GM23338 (cell line): Measurements from ENCODE around the gene RXFP4. TPM values are rescaled to one million over a fixed set of nuclear protein-coding genes. Genes with fewer than 3 reads are reported as not detected.

Source experiments
- ATAC-seq: fragments of 200-7000 bp; cut with Tn5 transposase; 3 replicates; pipeline ENCODE4 v1.9.1; 2020
- DNase-seq: peaks from one replicate; pipeline ENCODE4 v3.0.0-alpha.2; 2015; ENCODE audit warnings: low spot score
- H2AFZ ChIP-seq: fragments of 200-600 bp; sonication (generic); 2 replicates; pipeline ENCODE4 v1.8.0; 2016; ENCODE audit warnings: antibody characterized with exemption, mild to moderate bottlenecking, moderate library complexity
- H3F3A ChIP-seq: fragments of 200-600 bp; sonication (generic); replicated peaks from 2 replicates; pipeline ENCODE4 v1.8.0; 2017; ENCODE audit warnings: antibody characterized with exemption, mixed run types, low read depth
- H3K27ac ChIP-seq: fragments of 200-600 bp; sonication (generic); 2 replicates; pipeline ENCODE4 v1.6.1; 2016; ENCODE audit warnings: low read depth
- H3K27me3 ChIP-seq: fragments of 200-600 bp; sonication (generic); 2 replicates; pipeline ENCODE4 v1.8.0; 2016; ENCODE audit warnings: mild to moderate bottlenecking, mixed run types, moderate library complexity; ENCODE audit not compliant: insufficient read depth
- H3K36me3 ChIP-seq: fragments of 200-600 bp; sonication (generic); 2 replicates; pipeline ENCODE4 v1.8.0; 2016; ENCODE audit warnings: mild to moderate bottlenecking; ENCODE audit not compliant: insufficient read depth
- H3K4me1 ChIP-seq: fragments of 200-600 bp; sonication (generic); 2 replicates; pipeline ENCODE4 v1.8.0; 2016; ENCODE audit warnings: mild to moderate bottlenecking, moderate library complexity; ENCODE audit not compliant: insufficient read depth
- H3K4me2 ChIP-seq: fragments of 200-600 bp; sonication (generic); 2 replicates; pipeline ENCODE4 v1.7.1; 2017; ENCODE audit warnings: mixed run types
- H3K4me3 ChIP-seq: fragments of 200-600 bp; sonication (generic); 2 replicates; pipeline ENCODE4 v1.6.1; 2016; ENCODE audit warnings: mixed run types
- H3K79me2 ChIP-seq: fragments of 200-600 bp; sonication (generic); replicated peaks from 2 replicates; pipeline ENCODE4 v1.8.0; 2017; ENCODE audit warnings: mild to moderate bottlenecking; ENCODE audit not compliant: insufficient read depth
- H3K9me2 ChIP-seq: fragments of 200-600 bp; sonication (generic); 2 replicates; pipeline ENCODE4 v1.8.0; 2017; ENCODE audit not compliant: insufficient read depth
- H4K20me1 ChIP-seq: fragments of 200-600 bp; sonication (generic); replicated peaks from 2 replicates; pipeline ENCODE4 v1.8.0; 2017; ENCODE audit warnings: mild to moderate bottlenecking; ENCODE audit not compliant: insufficient read depth
- H3K27ac Mint-ChIP-seq: 2 replicates; pipeline ENCODE4 v1.8.0; 2020; ENCODE audit warnings: inconsistent platforms, mild to moderate bottlenecking, moderate library complexity, mixed read lengths
- H3K27me3 Mint-ChIP-seq: 3 replicates; pipeline ENCODE4 v1.8.0; 2022; ENCODE audit warnings: low read depth, mild to moderate bottlenecking, moderate library complexity, mixed read lengths, inconsistent platforms; ENCODE audit not compliant: insufficient read depth, poor library complexity
- H3K36me3 Mint-ChIP-seq: 3 replicates; pipeline ENCODE4 v1.8.0; 2021; ENCODE audit warnings: low read depth, mild to moderate bottlenecking, inconsistent platforms, moderate library complexity, mixed read lengths
- H3K4me1 Mint-ChIP-seq: 3 replicates; pipeline ENCODE4 v1.8.0; 2020; ENCODE audit warnings: mild to moderate bottlenecking, inconsistent platforms, mixed read lengths
- H3K4me3 Mint-ChIP-seq: 3 replicates; pipeline ENCODE4 v1.8.0; 2021; ENCODE audit warnings: moderate library complexity, mild to moderate bottlenecking, inconsistent platforms, mixed read lengths
- H3K9me3 Mint-ChIP-seq: 3 replicates; pipeline ENCODE4 v1.8.0; 2020; ENCODE audit warnings: moderate library complexity, mild to moderate bottlenecking, inconsistent platforms, mixed read lengths
- CREB1 ChIP-seq: fragments of 250-450 bp; sonication (Bioruptor Pico); IDR thresholded peaks from 2 replicates; pipeline ENCODE4 v1.5.0; 2020; ENCODE audit warnings: low read depth, mild to moderate bottlenecking, moderate library complexity
- EZH2 ChIP-seq: fragments of 200-600 bp; sonication (generic); IDR thresholded peaks from one replicate; pipeline ENCODE4 v1.8.0; 2017; ENCODE audit warnings: antibody characterized with exemption, mild to moderate bottlenecking, low read depth; ENCODE audit not compliant: unreplicated experiment
- EZH2phosphoT487 ChIP-seq: fragments of 200-600 bp; sonication (generic); IDR thresholded peaks from one replicate; pipeline ENCODE4 v1.8.1; 2018; ENCODE audit warnings: antibody characterized with exemption; ENCODE audit not compliant: unreplicated experiment
- JUNB ChIP-seq: IDR thresholded peaks from one replicate; pipeline ENCODE4 v1.6.1; 2016; ENCODE audit warnings: antibody characterized with exemption; ENCODE audit not compliant: unreplicated experiment
- NANOG ChIP-seq: IDR thresholded peaks from 2 replicates; pipeline ENCODE4 v1.6.1; 2016; ENCODE audit warnings: antibody characterized with exemption, borderline replicate concordance
- POLR2AphosphoS5 ChIP-seq: IDR thresholded peaks from 2 replicates; pipeline ENCODE4 v1.6.1; 2016; ENCODE audit warnings: antibody characterized with exemption, low read depth
- STAT1 ChIP-seq: IDR thresholded peaks from one replicate; pipeline ENCODE4 v1.6.1; 2016; ENCODE audit warnings: antibody characterized with exemption; ENCODE audit not compliant: unreplicated experiment
- ZNF114 ChIP-seq: fragments of 250-450 bp; sonication (Bioruptor Pico); IDR thresholded peaks from 2 replicates; pipeline ENCODE4 v1.5.0; 2020; ENCODE audit warnings: mild to moderate bottlenecking, moderate library complexity
- ZNF331 ChIP-seq: fragments of 250-450 bp; sonication (Bioruptor Pico); IDR thresholded peaks from 2 replicates; pipeline ENCODE4 v1.5.0; 2020; ENCODE audit warnings: low read depth, mild to moderate bottlenecking, moderate library complexity
- polyA plus RNA-seq: library from polyadenylated mRNA; unstranded; fragments of >200 nt; fragmentation: Nextera tagmentation; extraction: Ambion mirVana; gene quantifications from 2 replicates; pipeline ENCODE4 v1.2.1, GENCODE V29; 2016
- total RNA-seq: library from RNA; depleted of rRNA; stranded (reverse); fragments of >200 nt; shearing (Covaris generic); gene quantifications from 2 replicates; pipeline ENCODE4 v1.2.3, GENCODE V29; 2014
- TF ChIP-seq, protein P1 (sequence below): IDR thresholded peaks from 2 replicates; pipeline ENCODE4 v1.6.1; 2016; ENCODE audit warnings: antibody characterized with exemption
- TF ChIP-seq, protein P2 (sequence below): fragments of 250-450 bp; sonication (Bioruptor Pico); IDR thresholded peaks from 2 replicates; pipeline ENCODE4 v1.5.0; 2020; ENCODE audit warnings: mild to moderate bottlenecking, moderate library complexity
- TF ChIP-seq, protein P3 (sequence below), 2 experiments: fragments of 200-600 bp in 1 of 2; sonication (generic) in 1 of 2; conservative IDR thresholded peaks; 2 replicates each; pipeline versions ENCODE4 v1.5.1 to v1.6.1; 2016 to 2017; ENCODE audit warnings: antibody characterized with exemption in 2 of 2, low read depth in 2 of 2, mild to moderate bottlenecking in 2 of 2, moderate library complexity in 1 of 2
- TF ChIP-seq, protein P4 (sequence below): IDR thresholded peaks from one replicate; pipeline ENCODE4 v1.6.1; 2018; ENCODE audit warnings: antibody characterized with exemption; ENCODE audit not compliant: unreplicated experiment

Gene RXFP4
- total and polyA plus RNA-seq, 2 experiments from 2014 or later = not detected

DNA sequence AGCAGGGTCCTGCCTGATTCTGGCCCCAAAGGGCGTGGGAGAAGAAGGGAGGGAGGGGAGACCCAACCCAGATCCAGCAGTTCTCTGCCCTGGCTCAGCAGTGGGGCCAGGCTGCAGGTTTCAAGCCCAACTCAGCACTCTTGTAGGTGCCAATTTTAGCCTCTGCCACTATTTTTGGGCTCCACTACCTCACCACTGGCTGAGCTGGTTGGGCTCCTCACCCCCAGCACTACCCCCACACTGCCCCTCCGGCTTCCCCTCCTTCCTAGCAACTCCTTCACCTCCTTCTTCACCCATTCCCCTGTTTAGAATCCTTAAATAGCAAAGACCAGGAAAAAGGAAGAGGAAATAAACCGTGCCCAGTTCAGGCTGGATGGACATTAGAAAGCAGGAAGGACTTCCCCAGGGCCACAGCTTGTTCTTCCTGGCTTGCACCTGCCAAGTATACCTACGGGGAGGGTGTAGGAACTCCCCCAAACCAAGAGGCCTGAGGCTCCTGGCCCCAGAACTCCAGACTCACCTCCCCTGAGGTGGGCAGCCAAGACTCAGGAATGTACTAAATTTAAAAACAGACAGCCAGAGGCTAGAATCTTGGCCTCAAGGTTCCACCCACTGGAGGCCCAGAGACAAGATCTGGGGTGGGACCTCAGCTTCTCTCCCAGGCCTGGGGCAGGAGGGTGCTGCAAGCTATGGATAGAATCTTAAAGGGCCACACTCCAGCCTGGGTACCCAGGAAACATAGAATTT lies 38.3 kb downstream of the RXFP4 start:
- H3K9me2 ChIP-seq = no peaks in the 10 kb centered on the region
- peaks cover 69% of the 10 kb centered on the region for H3K4me1 ChIP-seq
- H3F3A ChIP-seq = peaks cover 19% of the 10 kb centered on the region
- peak overlapping the region; percentile 82 for H3K4me2 ChIP-seq
- peak overlapping the region; percentile 58; the same call in 1 of the 2 replicates for H3K27ac Mint-ChIP-seq
- H4K20me1 ChIP-seq = peaks cover 17% of the 10 kb centered on the region
- no peak overlapping the region for H2AFZ ChIP-seq
- peak overlapping the region; percentile 96 for H3K4me3 ChIP-seq
- no peaks in the 10 kb centered on the region for H3K9me3 Mint-ChIP-seq
- H3K27ac ChIP-seq = peak overlapping the region; percentile 90
- DNase-seq (no peak), ATAC-seq (no peak)
- peaks cover 8% of the 10 kb centered on the region for H3K36me3 Mint-ChIP-seq
- peaks cover 27% of the 10 kb centered on the region for H3K27me3 Mint-ChIP-seq
- peaks cover 78% of the 10 kb centered on the region for H3K4me1 Mint-ChIP-seq
- TF ChIP-seq POLR2AphosphoS5 (no peak), EZH2 (no peak), ZNF331 (no peak), NANOG (no peak), ZNF114 (no peak), STAT1 (no peak), CREB1 (CRISPR knock-in tag) (no peak), EZH2phosphoT487 (no peak), JUNB (no peak)
- TF ChIP-seq, protein P1, sequence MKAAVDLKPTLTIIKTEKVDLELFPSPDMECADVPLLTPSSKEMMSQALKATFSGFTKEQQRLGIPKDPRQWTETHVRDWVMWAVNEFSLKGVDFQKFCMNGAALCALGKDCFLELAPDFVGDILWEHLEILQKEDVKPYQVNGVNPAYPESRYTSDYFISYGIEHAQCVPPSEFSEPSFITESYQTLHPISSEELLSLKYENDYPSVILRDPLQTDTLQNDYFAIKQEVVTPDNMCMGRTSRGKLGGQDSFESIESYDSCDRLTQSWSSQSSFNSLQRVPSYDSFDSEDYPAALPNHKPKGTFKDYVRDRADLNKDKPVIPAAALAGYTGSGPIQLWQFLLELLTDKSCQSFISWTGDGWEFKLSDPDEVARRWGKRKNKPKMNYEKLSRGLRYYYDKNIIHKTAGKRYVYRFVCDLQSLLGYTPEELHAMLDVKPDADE = no peak
- TF ChIP-seq, protein P2, sequence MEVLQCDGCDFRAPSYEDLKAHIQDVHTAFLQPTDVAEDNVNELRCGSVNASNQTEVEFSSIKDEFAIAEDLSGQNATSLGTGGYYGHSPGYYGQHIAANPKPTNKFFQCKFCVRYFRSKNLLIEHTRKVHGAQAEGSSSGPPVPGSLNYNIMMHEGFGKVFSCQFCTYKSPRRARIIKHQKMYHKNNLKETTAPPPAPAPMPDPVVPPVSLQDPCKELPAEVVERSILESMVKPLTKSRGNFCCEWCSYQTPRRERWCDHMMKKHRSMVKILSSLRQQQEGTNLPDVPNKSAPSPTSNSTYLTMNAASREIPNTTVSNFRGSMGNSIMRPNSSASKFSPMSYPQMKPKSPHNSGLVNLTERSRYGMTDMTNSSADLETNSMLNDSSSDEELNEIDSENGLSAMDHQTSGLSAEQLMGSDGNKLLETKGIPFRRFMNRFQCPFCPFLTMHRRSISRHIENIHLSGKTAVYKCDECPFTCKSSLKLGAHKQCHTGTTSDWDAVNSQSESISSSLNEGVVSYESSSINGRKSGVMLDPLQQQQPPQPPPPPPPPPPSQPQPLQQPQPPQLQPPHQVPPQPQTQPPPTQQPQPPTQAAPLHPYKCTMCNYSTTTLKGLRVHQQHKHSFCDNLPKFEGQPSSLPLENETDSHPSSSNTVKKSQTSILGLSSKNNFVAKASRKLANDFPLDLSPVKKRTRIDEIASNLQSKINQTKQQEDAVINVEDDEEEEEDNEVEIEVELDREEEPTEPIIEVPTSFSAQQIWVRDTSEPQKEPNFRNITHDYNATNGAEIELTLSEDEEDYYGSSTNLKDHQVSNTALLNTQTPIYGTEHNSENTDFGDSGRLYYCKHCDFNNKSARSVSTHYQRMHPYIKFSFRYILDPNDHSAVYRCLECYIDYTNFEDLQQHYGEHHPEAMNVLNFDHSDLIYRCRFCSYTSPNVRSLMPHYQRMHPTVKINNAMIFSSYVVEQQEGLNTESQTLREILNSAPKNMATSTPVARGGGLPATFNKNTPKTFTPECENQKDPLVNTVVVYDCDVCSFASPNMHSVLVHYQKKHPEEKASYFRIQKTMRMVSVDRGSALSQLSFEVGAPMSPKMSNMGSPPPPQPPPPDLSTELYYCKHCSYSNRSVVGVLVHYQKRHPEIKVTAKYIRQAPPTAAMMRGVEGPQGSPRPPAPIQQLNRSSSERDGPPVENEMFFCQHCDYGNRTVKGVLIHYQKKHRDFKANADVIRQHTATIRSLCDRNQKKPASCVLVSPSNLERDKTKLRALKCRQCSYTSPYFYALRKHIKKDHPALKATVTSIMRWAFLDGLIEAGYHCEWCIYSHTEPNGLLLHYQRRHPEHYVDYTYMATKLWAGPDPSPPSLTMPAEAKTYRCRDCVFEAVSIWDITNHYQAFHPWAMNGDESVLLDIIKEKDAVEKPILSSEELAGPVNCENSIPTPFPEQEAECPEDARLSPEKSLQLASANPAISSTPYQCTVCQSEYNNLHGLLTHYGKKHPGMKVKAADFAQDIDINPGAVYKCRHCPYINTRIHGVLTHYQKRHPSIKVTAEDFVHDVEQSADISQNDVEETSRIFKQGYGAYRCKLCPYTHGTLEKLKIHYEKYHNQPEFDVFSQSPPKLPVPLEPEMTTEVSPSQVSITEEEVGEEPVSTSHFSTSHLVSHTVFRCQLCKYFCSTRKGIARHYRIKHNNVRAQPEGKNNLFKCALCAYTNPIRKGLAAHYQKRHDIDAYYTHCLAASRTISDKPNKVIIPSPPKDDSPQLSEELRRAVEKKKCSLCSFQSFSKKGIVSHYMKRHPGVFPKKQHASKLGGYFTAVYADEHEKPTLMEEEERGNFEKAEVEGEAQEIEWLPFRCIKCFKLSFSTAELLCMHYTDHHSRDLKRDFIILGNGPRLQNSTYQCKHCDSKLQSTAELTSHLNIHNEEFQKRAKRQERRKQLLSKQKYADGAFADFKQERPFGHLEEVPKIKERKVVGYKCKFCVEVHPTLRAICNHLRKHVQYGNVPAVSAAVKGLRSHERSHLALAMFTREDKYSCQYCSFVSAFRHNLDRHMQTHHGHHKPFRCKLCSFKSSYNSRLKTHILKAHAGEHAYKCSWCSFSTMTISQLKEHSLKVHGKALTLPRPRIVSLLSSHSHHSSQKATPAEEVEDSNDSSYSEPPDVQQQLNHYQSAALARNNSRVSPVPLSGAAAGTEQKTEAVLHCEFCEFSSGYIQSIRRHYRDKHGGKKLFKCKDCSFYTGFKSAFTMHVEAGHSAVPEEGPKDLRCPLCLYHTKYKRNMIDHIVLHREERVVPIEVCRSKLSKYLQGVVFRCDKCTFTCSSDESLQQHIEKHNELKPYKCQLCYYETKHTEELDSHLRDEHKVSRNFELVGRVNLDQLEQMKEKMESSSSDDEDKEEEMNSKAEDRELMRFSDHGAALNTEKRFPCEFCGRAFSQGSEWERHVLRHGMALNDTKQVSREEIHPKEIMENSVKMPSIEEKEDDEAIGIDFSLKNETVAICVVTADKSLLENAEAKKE (CRISPR knock-in tag) = no peak
- TF ChIP-seq, protein P3, sequence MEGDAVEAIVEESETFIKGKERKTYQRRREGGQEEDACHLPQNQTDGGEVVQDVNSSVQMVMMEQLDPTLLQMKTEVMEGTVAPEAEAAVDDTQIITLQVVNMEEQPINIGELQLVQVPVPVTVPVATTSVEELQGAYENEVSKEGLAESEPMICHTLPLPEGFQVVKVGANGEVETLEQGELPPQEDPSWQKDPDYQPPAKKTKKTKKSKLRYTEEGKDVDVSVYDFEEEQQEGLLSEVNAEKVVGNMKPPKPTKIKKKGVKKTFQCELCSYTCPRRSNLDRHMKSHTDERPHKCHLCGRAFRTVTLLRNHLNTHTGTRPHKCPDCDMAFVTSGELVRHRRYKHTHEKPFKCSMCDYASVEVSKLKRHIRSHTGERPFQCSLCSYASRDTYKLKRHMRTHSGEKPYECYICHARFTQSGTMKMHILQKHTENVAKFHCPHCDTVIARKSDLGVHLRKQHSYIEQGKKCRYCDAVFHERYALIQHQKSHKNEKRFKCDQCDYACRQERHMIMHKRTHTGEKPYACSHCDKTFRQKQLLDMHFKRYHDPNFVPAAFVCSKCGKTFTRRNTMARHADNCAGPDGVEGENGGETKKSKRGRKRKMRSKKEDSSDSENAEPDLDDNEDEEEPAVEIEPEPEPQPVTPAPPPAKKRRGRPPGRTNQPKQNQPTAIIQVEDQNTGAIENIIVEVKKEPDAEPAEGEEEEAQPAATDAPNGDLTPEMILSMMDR (conservative IDR thresholded peaks at IDR 0.05; ENCODE audit: low read depth in 2 of 2) = no peak
- TF ChIP-seq, protein P4, sequence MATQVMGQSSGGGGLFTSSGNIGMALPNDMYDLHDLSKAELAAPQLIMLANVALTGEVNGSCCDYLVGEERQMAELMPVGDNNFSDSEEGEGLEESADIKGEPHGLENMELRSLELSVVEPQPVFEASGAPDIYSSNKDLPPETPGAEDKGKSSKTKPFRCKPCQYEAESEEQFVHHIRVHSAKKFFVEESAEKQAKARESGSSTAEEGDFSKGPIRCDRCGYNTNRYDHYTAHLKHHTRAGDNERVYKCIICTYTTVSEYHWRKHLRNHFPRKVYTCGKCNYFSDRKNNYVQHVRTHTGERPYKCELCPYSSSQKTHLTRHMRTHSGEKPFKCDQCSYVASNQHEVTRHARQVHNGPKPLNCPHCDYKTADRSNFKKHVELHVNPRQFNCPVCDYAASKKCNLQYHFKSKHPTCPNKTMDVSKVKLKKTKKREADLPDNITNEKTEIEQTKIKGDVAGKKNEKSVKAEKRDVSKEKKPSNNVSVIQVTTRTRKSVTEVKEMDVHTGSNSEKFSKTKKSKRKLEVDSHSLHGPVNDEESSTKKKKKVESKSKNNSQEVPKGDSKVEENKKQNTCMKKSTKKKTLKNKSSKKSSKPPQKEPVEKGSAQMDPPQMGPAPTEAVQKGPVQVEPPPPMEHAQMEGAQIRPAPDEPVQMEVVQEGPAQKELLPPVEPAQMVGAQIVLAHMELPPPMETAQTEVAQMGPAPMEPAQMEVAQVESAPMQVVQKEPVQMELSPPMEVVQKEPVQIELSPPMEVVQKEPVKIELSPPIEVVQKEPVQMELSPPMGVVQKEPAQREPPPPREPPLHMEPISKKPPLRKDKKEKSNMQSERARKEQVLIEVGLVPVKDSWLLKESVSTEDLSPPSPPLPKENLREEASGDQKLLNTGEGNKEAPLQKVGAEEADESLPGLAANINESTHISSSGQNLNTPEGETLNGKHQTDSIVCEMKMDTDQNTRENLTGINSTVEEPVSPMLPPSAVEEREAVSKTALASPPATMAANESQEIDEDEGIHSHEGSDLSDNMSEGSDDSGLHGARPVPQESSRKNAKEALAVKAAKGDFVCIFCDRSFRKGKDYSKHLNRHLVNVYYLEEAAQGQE = no peak
- no peaks in the 10 kb centered on the region for H3K27me3 ChIP-seq
- no peaks in the 10 kb centered on the region for H3K36me3 ChIP-seq
- peaks cover 30% of the 10 kb centered on the region for H3K79me2 ChIP-seq
- peak overlapping the region; percentile 84 for H3K4me3 Mint-ChIP-seq
